Epidermal melanocyte (primary cell): ENCODE results near the gene AUH.

Experiments
- DNase-seq: peaks from one replicate; pipeline ENCODE4 v3.0.0; 2011; ENCODE audit warnings: low spot score; ENCODE audit not compliant: insufficient read length

The AUH gene

DNA sequence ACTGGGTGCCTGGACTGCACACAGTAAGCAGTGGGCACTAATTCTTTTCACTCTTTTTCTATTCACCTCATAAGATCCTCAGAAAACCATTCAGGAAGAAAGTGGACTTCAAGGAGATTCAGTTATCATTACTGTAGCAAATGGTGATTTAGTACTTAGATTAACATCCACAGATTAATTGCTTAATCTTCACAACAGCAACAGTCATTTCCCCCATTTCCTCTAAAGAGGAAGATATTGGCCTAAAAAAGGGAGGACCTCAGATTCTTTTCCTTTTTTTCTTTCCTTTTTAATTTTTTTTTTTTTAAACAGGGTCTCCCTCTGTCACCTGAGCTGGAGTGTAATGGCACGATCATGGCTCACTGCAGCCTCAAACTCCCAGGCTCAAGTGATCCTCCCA is 64.4 kb downstream of the AUH start:
- no peak for DNase-seq

GRCh38 chr9:91296354-91296753 is 65.4 kb downstream of the AUH start:
- no peak for DNase-seq

DNA sequence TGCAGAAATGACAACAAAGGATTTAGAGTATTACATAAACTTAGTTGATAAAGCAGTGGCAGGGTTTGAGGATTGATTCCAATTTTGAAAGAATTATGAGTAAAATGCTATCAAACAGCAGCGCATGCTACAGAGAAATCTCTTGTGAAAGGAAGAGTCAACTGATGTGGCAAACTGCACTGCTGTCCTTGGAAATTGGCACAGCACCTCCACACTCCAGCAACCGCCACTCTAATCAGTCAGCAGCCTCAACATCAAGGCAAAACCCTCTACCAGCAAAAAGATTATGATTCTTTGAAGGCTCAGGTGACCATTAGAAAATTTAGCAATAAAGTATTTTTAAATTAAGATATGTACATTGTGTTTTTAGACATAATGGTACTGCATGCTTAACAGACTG is 66.4 kb downstream of the AUH start:
- no peak for DNase-seq

DNA sequence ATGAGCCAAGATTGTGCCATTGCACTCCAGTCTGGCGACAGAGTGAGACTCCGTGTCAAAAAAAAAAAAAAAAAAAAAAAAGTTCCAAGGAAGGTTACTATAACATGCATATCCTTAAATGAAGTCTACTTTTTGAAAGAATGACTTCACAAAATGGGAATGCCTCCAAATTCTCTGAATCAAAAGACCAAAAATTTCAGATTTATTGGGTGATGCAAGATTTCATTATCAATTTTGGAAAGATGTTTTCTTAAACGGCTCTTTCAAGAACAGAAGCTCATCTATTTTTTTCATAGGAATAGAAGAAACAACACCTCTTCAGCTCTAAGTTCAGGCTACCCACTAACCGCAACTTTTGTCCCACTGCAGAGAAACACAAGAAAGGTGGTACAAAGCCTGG is 69.9 kb downstream of the AUH start:
- no peak for DNase-seq

- no peak for DNase-seq
Measured at GRCh38 chr9:91289244-91289643, 72.5 kb downstream of the AUH start.

DNA sequence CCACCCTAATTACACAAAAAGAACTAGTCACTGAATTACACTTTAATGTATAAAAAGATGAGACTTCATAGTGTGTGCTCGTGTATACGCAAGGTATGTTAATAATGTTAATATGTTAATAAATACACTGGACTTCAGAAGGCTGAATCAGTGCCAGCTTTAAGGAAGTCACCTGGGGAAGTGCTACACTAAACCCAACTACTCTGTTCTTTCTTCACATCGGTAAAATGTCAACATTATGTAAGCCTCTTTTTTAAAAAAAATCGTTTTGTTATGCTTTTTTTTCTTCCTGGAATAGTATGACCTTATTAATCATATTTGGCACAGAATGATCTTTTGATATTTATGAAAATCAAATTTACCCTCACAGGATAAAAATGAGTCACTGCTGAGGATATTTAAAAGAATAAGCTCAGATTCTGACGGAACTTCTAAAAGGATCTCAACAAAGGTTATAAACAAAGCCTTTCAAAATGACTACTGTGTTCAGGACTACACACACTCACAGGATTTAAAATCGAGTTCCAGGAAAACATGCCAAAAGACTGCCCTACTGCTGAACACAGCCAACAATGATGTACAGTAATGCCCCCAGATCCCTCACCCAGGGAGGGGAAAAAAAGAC is 75.9 kb downstream of the AUH start:
- DNase-seq, result no peak

- no peak for DNase-seq
Measured at GRCh38 chr9:91282292-91282691, 79.4 kb downstream of the AUH start.

DNA sequence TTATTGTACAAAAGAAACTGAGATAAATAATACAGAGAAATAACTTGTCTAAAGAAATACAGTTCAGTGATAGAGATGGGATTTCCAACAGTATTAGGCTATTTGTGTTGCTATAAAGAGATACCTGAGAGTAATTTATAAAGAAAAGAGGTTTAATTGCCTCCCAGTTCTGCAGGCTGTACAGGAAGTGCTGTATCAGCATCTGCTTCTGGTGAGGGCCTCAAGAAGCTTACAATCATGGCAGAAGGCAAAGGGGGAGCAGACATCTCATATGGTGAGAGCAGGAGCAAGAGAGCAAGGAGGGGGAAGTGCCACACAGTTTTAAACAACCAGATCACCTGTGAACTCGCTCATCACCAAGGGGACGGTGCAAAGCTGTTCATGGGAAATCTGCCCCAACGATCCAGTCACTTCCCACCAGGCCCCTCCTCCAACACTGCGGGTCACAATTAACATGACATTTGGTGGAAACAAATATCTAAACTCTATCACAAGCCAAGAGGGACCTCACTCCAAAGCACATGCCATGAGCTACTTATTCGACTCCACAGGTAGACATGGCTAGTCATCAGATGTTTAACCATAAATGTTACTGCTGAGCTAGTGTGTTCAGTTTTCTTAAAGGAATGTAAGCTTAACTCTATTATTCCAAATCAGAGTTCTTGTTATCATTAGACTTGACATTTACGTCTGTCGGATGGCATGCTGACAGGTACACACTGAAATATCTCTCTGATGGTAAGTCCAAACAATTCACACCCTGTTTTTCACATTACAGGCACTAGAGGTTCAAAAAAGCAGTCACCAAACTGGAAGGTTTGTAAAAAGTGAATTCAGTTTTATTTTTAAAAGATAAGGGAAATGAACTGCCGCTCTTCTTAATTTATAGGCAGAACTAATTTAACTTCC is 82.2 kb downstream of the AUH start:
- DNase-seq, result no peak

DNA sequence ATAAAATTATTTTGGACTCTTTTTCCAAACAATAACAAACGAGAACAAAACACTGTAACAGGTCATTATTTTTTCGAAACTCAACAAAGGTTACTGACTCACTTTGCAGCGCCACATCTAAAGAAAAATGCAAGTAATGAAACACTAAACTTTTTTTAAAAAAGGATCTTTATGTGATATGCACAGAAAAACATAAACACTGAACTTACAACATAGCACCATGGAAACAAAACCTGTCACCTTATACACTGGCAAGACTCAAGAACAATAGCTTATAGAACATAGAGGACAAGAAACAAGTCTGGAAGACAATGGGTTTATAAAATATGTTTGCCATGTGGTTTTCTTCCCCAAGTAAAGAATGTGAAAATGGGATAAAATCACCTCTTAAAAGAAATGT is 85.2 kb downstream of the AUH start:
- DNase-seq, result no peak

- no peak for DNase-seq
Measured at GRCh38 chr9:91275655-91276054, 86.1 kb downstream of the AUH start.

DNA sequence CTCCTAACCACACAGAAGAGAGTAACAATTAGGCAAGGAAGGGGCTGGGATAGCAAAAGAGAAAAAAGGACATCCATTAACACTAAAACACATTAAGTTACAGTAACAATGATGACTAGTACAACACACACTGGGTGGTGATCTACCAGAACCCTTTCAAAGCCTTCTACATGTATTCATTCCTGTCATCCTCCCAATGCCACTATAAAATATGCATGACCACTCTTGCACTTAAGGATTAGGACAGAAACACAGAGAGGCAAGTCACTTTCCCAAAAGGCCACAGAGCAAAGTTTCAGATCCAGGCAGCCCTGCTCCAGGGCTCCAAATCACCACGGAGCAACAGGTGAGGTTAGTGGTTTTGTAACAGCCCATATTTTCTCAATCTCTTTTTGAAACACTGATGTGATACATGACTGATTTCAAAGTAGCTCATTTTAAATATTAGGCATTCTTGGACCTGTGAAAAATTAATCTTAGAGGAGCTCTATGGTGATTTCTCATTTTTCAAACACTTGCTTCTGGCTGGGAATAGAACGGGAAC is 86.7 kb downstream of the AUH start:
- no peak for DNase-seq

DNA sequence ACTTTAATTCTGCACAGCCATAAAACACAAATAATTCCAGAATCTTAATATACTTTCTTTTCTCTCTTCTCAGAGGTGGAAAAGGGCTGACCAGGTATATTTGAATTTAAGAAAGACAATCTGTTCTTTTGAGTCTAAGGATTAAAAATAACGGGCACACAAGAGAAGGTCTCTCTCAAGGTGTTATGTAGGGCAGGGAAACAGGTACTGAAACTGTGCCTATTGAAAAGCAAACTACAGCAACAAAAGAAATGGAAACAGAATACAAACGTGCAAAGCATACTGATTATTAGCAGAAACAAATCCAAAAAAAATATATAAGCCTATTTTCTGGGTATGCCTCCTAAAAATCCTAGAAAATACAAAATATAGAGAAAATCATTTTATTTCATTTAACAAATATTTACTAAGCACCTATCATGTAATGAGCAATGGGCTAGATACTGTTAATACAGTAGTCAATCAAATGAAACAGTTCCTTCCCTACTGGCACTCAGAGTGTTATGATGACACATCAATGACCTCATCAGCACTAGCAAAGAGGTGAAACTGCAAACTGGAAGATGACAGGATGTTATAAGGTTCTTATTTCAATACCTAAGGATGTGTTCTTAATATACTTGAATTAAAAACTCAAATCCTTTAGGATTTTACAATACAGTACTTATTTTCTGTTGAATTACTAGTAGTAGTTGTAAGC is 87.7 kb downstream of the AUH start:
- no peak for DNase-seq

- DNase-seq, result no peak
Measured at GRCh38 chr9:91271156-91271555, 90.6 kb downstream of the AUH start.

DNA sequence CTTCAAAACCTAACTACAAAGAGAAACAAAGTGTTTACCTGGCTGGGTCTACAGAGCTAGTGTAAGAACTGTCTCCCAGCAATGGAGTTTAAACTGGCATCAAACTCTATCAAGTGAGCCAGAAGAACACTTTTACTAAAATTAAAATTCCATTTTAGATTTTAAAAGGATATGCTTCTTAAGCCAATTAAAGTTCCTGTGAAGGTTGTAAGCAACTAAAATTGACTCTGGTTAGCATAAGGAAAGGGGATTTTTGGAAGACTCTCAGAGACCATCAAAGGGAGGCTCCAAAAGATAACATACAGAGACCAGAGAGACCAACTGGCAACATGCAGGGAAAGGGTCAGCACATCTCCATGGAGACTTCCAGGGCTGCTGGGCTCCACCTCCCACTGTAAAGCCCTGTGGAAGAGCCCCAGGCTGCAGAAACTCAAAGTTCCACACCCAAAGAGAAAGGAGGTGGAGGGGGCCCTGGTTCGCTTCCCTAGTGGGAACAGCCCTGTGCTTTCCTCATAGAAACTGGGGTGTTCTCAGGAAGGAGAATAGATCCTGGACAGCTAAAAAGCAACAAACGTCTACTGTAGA is 91.7 kb downstream of the AUH start:
- no peak for DNase-seq

DNA sequence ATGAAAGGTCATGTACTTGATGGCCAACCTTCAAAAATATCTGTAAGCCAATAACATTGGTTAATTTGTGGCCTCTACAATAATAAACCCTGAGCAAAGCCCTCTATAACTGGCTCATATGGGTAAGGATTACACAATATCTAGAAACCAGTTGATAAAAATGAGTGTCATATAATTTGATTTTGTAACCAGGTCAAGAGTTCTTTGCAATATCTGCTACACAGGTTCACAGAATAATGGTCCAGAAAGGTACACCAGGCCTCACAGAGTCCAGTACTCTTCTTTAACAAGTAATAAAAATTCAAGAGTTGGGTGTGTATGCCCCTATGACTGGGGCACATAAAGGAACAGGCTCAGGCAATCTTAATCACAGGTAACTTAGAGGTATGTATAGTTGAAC is 95.3 kb downstream of the AUH start:
- DNase-seq, result no peak

- DNase-seq, result no peak
Measured at GRCh38 chr9:91265514-91265913, 96.2 kb downstream of the AUH start.

GRCh38 chr9:91261417-91261816 is 100.3 kb downstream of the AUH start:
- no peak for DNase-seq

- no peak for DNase-seq
Measured at GRCh38 chr9:91259162-91259561, 102.6 kb downstream of the AUH start.

DNA sequence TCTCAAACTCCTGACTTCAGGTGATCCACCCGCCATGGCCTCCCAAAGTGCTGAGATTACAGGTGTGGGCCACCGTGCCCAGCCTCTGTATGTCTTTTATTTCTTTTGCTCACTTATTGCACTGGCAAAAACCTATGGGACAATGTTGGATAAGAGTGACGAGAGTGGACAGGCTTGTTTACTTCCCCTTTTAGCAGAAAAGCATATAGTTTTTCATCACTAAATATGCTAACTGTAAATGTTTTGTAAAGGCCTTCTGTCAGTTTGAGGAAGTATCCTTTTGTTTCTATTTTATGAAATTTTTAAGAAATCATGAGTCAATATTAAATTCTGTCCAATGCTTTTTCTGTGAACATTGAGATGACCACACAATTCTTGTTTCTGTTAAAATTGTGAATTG is 103.3 kb downstream of the AUH start:
- DNase-seq, result no peak

DNA sequence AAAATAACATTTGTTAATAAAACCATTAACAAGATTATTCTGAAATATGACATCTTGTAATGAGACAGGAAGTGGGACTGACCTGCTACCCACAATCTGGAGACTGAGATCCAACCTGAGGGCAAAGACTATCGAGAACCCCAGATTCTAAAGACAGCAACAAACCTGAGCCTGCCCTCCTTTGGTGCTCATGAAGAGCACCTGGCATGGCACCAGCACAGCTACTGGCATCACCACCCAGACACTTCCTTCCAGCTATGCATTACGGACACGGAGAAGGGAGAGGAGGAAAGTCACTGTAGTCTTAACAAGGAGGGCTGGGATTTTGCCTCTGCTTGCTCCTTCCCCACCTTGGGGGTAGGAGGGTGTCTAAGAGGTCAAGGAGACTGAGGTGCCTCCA is 105.5 kb downstream of the AUH start:
- DNase-seq, result no peak

GRCh38 chr9:91255327-91255726 is 106.4 kb downstream of the AUH start:
- peak; percentile 23 for DNase-seq

DNA sequence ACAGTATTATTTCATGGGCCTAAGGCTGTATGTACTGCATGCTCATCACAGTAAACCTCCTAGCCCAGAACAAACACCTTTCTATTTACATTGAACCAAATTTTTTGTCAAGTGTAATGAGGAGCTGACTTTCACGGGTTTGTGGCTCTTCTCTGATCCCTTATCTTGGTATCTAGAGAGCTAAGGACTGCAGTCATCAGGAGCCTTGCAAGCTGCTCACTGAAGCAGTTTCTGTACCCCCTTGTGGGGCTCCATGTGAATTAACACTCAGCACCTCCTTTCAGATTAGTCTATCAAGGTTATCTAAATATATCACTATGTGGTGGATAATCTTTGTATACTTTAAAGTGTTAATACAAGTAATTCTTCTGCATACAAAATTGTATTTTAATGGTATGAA is 108.2 kb downstream of the AUH start:
- no peak for DNase-seq
